ENCODE measurements around the gene SERPINE2. TPM values are rescaled to one million over a fixed set of nuclear protein-coding genes. Genes with fewer than 3 reads are reported as not detected.
A peak's percentile ranks its signal among the peaks of the same experiment; 100 is the strongest.

SERPINE2 gene
- total RNA-seq, 1 donor from 2014 or later = 5.6 TPM

GRCh38 chr2:224038049-224038829, 847 bp downstream of the SERPINE2 start:
- intact Hi-C loops (cut with DNase I) = no loop called here
- DNase-seq (no peak), ATAC-seq (peak; percentile 57 to 64)
- H3K4me1 ChIP-seq = peaks cover 8% of the 10 kb centered on the region
- H3K27me3 ChIP-seq (ENCODE audit: low read depth) = peaks cover 65% of the 10 kb centered on the region
- H3K9me3 ChIP-seq = no peaks in the 10 kb centered on the region
- no peak overlapping the region for H3K27ac ChIP-seq
- no peaks in the 10 kb centered on the region for H3K36me3 ChIP-seq
- TF ChIP-seq CTCF (IDR thresholded peaks at IDR 0.05) = no peak
- H3K4me3 ChIP-seq = peak overlapping the region; percentile 59

- Histone ChIP-seq H3K36me3 (no peaks in the 10 kb centered on the region), H3K27ac (no peak overlapping the region), H3K27me3 (ENCODE audit: low read depth) (peaks cover 65% of the 10 kb centered on the region), H3K9me3 (no peaks in the 10 kb centered on the region), H3K4me1 (peaks cover 8% of the 10 kb centered on the region), H3K4me3 (no peak overlapping the region)
- TF ChIP-seq CTCF (IDR thresholded peaks at IDR 0.05) = no peak
- no peak for DNase-seq
- intact Hi-C loops (cut with DNase I) = no loop called here
- no peak for ATAC-seq
Observed at GRCh38 chr2:224036731-224037361, 2.2 kb downstream of the SERPINE2 start.

- Histone ChIP-seq H3K27ac (no peak overlapping the region), H3K27me3 (ENCODE audit: low read depth) (peaks cover 48% of the 10 kb centered on the region), H3K4me1 (peaks cover 8% of the 10 kb centered on the region), H3K4me3 (no peak overlapping the region), H3K36me3 (no peaks in the 10 kb centered on the region), H3K9me3 (no peaks in the 10 kb centered on the region)
- intact Hi-C loops (cut with DNase I) = no loop called here
- ATAC-seq (no peak), DNase-seq (no peak)
- no peak for TF ChIP-seq CTCF (IDR thresholded peaks at IDR 0.05)
Observed at GRCh38 chr2:224034017-224034416, 5.1 kb downstream of the SERPINE2 start.

- no peak for TF ChIP-seq CTCF (IDR thresholded peaks at IDR 0.05)
- no peak for DNase-seq
- H3K27ac ChIP-seq = no peak overlapping the region
- peaks cover 44% of the 10 kb centered on the region for H3K27me3 ChIP-seq (ENCODE audit: low read depth)
- intact Hi-C loops (cut with DNase I) = no loop called here
- H3K4me1 ChIP-seq = peaks cover 8% of the 10 kb centered on the region
- ATAC-seq = no peak
- H3K4me3 ChIP-seq = no peak overlapping the region
- no peaks in the 10 kb centered on the region for H3K36me3 ChIP-seq
- H3K9me3 ChIP-seq = no peaks in the 10 kb centered on the region
Observed at GRCh38 chr2:224033601-224034000, 5.5 kb downstream of the SERPINE2 start.

- no peaks in the 10 kb centered on the region for H3K9me3 ChIP-seq
- no peak for TF ChIP-seq CTCF (IDR thresholded peaks at IDR 0.05)
- intact Hi-C loops (cut with DNase I) = no loop called here
- ATAC-seq (no peak), DNase-seq (no peak)
- H3K4me3 ChIP-seq = no peak overlapping the region
- no peaks in the 10 kb centered on the region for H3K36me3 ChIP-seq
- peaks cover 31% of the 10 kb centered on the region for H3K27me3 ChIP-seq (ENCODE audit: low read depth)
- no peaks in the 10 kb centered on the region for H3K4me1 ChIP-seq
- no peak overlapping the region for H3K27ac ChIP-seq
Observed at GRCh38 chr2:224032283-224032682, 6.8 kb downstream of the SERPINE2 start.
